Stimulated activated CD4-positive, alpha-beta T cell treated with anti-CD3 and anti-CD28 coated beads, Interleukin-1b, Interleukin-23, amount 100 ng/mL, for 1 hour (primary cell): ENCODE results near the gene AOAH.

Experiments used
- DNase-seq, 2 donors: peaks; one replicate each; pipeline ENCODE4 v3.0.0-alpha.2; 2020; ENCODE audit warnings: low read depth in 2 of 2

AOAH gene

DNA sequence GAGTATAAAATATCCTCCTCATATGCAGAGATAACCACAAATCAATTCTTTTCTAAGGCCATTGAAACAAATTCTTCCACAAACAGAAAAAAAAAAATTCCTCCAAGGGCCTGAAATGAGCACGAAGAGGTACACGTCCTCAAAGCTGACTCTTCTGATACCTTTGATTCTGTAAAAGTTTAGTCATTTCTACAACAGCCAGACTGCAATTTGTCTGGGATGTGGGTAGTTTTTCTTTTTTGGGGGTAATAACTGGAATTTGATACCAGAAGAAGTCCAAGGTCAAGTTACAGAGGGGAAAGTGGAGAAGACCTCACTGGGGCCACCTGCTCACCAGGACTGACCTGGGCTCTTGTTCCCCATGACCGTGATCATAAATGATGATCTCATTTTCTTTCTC, 121.8 kb downstream of the AOAH start:
- no peak for DNase-seq

- DNase-seq: no peak
These were observed 122.7 kb downstream of the AOAH start for GRCh38 chr7:36601601-36602000.

GRCh38 chr7:36600869-36601530, 123.3 kb downstream of the AOAH start:
- DNase-seq: no peak

DNA sequence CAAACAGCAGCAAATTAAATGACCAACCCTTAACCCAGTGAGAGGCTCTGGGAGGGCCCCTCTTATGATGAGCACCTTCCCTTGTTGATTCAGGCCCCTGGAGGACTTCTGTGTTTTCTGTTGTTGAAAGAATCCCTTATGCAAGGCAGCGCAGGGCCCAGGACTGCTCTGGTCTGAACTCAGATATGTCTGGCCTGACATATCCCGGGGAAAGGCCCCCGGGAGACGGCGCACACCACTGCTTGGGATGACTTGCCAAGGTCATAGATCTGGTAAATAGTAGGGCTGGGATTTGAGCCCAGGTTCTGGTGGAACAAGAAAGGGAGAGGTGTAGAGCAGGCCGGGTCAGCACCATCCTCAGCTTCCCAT, 124.0 kb downstream of the AOAH start:
- no peak for DNase-seq

DNA sequence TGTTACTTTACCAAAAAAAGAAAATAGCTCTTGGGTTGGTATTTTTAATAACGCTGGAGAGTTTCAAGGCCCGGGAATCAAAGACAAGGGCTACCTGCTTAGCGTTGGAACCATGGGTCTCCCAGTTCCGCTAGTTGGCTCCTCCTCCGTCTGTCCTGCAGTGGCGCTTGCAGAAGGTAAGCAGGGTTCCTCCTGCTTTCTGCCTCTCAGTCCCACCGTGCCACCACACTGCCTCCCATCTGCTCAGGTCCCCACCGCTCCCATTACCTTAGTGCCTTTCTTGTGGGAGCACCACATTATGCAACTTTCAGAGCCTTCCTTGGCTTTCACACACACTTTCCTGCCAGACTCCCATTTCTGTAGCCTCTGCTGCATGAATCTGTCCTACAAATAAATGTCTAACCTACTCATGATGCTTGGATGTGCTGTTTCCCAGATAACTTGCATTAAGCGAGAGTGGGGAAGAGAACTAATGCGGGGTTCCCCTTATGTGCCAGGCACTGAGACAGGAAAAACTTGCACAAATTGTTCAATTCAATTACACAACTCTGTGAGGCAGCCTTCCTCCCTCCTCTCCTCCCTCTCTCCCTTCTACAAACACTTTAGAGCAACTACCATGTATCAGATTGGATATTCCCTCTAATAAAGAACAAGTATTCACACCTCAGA, 124.5 kb downstream of the AOAH start:
- DNase-seq: no peak

DNA sequence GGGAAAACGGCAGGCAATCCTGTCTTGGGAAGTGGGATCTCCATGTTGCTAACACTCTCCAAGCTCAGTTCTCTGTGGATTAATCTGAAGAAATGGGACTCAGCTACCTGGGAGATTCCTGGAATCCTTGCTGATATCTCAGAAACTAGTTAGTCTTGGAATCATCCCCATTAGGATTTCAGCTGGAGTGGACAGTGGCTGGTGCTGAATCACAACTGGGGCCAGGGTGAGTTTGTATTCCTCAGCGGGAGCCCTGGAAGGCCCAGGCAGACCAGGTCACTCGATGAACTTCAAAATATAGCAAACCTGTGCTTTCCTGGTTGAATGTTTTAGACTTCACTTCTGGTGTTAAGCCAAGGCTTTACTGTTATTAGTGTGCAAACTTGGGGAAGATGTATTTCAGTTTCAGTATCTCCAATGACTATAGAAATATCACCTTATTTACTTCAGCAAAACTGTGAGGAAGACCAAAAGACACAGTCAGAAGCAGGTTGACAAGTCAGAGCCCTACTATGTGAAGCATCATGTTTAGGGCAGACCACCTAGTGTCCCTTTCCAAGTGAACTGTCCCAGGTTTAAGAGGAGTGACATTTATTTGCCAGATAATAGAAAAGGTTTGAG, 126.1 kb downstream of the AOAH start:
- no peak for DNase-seq

DNA sequence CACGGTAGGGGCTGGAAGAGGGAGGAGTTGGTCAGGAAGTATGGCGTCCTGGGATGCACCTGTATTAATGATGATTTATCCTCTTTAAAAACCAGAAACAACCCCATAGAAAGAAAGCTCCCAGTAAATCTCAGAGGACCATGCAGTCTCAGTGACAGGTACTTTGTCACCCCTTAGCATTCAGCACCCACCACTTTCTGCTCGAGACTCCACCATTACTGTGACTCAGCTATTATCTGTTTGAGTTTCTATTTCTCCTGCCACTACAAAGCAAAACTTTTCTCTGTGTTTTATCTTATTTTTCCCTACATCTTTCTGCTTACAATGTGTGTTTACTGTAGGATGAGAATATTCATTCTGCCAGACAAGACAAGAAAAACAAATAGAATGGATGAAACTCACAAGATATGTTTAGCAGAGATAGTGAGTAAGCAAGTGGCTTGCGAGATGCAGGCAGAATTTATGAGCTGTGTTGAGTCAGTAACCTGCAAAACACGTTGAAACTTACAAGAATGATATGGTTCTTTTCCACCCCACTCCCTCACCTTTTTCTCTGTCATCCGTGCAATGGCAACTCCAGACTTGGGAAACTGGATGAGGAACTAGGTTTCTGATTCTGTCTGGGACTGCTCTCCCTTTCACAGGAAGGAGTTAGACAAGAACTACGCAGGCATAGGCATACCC, 127.1 kb downstream of the AOAH start:
- no peak for DNase-seq

- DNase-seq: no peak
These were observed 129.8 kb downstream of the AOAH start for GRCh38 chr7:36594445-36594844.

- DNase-seq: no peak
These were observed 132.7 kb downstream of the AOAH start for GRCh38 chr7:36591636-36592035.

DNA sequence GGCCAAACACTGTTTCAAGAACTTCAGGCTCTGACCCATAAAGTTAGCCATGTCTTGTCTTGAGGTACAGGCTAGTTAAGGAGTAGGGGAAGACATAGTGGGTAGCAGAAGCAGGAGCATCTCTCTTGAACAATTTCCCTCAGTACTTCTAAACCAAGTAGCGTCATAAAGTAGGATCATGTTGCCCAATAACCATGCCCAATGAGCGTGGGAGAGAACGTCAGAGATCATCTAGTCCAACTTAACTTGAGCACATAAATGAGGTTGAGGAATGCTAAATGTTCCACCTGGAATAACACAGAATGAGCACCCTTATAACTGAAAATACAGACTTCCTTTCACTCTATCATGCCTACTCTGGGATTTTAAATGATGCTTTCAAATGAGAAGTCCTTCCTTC, 134.9 kb downstream of the AOAH start:
- no peak for DNase-seq

GRCh38 chr7:36583318-36583717, 141.0 kb downstream of the AOAH start:
- DNase-seq: no peak

- DNase-seq: no peak
These were observed 148.5 kb downstream of the AOAH start for GRCh38 chr7:36575832-36576231.

GRCh38 chr7:36573066-36573465, 151.2 kb downstream of the AOAH start:
- DNase-seq: no peak

- DNase-seq: no peak
These were observed 153.1 kb downstream of the AOAH start for GRCh38 chr7:36571190-36571560.

DNA sequence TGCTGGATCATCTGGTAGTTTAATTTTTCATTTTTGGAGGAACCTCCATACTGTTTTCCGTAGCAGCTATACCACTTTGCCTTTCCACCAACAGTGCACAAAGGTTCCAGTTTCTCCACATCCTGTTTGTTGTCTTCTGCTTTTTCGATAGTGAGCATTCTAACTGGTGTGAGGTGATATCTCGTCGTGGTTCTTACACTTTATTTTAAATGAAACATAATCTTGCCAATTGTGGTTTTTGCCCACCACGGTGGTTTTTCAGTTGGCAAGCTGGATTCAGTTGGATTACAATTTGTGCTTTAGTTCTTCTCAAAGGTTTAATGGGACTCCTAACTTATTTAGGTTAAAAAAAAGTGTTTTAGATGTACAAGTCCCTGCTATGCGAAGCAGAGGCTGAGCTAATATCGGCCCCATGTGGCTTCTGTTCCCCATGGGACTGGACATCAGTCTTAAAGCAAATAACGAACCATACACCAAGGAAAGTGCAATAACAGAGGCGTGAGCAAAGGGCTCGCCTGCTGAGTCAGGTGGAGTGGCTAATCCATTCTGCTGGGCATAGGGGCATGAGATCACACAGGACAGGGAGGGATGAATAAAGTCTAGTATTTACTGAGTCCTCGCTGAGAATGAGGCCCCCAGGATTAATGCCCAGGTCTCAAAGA, 153.6 kb downstream of the AOAH start:
- no peak for DNase-seq

- no peak for DNase-seq
These were observed 155.8 kb downstream of the AOAH start for GRCh38 chr7:36568452-36568849.

DNA sequence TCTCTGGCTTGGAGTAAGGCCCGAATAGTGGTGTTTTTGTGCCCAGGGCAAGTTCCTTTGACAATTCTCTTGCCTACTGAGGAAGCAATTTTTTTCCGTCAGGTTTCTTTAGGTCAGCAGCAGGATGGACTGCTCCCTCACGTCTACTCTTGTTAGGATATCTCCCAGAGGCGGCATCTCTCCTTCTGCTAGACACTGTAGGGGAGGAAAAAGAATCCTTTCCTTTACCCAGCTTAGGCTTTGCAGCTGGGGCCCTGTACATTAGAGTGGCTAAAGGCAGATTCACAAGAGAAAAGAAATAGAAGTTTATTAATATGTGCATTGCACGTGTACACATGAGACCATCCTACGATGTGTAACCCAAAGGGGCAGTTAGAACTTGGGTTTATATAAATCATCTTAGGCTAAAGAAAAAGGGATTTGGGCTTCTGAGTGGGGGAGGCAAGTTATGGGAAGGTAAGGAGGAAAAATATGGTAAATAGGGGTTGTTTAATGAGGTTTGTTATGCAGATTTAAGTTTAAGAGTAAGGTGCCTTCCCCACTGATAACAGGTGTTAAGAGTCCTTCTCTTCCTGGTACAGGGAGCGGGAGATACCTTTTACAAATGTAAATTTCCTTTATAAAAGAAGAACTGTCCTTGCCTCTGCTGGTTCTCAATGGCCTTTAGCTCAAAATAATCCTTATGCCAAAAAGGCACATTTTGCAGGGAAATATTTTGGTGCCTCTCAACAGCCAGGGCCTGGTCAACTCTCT, 156.4 kb downstream of the AOAH start:
- DNase-seq: no peak

DNA sequence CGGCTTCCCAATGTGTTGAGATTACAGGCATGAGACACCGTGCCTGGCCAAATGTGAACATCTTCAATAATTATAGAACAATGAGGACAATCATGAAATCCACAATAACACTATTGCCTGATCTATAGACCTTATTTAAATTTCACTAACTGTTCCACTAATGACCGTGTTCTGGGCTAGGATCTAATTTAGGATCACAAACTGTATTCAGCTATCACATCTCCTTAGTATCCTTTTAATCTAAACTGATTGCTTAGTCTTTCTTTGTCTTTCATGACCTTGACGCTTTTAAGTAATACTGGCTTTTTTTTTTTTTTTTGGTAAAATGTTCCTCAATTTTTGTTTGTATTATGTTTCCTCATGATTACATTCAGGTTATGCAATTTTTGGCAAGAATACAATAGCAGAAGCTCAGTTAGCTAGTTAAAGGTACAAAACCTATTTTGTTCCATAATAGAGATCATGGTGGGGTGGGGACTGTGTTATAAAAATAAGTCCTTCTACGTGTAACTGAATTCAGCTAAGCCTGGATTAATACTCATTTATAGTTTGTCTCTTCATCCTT, 158.4 kb downstream of the AOAH start:
- DNase-seq: no peak

DNA sequence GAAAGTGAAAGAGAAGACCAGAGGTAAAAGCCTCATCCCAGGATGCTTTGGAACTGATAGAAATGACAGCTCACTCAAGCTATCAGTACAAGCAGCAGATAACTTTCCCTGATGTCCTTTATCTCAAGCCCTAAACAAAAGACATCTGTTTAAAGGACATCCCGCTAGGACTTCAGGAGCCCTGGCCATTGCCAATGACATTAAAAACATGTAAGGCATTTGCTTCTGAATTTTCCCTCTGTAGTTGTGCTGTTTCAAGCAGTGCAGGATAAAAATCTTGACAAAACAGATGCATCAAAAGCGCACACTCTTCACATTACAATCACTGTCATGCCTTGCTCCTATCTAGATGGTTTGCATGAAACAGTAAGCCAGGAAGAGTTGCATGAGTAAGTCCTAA, 159.8 kb downstream of the AOAH start:
- DNase-seq: no peak

- no peak for DNase-seq
These were observed 160.5 kb downstream of the AOAH start for GRCh38 chr7:36563706-36564327.

- no peak for DNase-seq
These were observed 162.2 kb downstream of the AOAH start for GRCh38 chr7:36562121-36562520.
